Retina (tissue), 1 donor: ENCODE data around the gene ST3GAL3.

Experiments used
- DNase-seq: peaks from one replicate; pipeline ENCODE4 v3.0.0-alpha.2; 2016

Gene ST3GAL3

GRCh38 chr1:43947061-43947873, 239.9 kb downstream of the ST3GAL3 start:
- no peak for DNase-seq

DNA sequence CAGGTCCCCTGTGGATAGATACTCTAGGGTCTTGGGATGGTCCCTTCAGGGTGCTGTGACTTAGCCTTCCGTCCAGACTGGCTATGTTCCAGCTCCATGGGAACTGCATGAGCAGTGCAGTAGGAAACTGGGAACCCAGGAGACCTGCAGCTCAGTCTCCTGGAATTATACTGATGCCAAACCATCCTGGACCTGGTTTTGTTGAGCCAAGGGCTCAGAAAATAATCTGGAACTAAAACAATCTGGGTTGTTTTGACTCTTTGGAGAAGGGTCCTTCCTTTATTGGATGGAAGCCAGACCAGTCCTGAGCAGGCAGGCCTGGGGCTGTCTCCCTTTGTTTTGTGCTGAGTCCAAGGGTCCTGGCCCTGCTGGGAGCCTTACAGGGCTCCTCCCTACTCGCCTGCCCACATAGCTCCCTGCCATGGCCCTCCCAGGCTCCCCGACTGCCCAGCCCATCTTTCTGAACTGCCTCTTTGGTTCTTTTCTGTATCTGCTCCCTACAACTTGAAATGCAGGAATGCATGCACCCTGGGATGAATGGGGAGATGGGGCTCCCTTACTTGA, 240.6 kb downstream of the ST3GAL3 start:
- DNase-seq = no peak

DNA sequence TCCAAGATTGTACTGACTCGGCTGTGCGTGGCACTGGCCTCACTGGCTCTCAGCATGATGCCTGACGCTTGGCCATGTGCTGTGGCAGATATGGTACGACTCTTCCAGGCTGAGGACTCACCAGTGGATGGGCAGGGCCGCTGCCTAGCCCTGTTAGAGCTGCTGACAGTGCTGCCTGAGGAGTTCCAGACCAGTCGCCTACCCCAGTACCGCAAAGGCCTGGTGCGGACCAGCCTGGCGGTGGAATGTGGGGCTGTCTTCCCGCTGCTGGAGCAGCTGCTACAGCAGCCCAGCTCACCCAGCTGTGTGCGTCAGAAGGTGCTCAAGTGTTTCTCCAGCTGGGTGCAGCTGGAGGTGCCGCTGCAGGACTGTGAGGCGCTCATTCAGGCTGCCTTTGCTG, 242.3 kb downstream of the ST3GAL3 start:
- DNase-seq = no peak

GRCh38 chr1:43951021-43951985, 244.0 kb downstream of the ST3GAL3 start:
- peak; percentile 8 for DNase-seq

DNA sequence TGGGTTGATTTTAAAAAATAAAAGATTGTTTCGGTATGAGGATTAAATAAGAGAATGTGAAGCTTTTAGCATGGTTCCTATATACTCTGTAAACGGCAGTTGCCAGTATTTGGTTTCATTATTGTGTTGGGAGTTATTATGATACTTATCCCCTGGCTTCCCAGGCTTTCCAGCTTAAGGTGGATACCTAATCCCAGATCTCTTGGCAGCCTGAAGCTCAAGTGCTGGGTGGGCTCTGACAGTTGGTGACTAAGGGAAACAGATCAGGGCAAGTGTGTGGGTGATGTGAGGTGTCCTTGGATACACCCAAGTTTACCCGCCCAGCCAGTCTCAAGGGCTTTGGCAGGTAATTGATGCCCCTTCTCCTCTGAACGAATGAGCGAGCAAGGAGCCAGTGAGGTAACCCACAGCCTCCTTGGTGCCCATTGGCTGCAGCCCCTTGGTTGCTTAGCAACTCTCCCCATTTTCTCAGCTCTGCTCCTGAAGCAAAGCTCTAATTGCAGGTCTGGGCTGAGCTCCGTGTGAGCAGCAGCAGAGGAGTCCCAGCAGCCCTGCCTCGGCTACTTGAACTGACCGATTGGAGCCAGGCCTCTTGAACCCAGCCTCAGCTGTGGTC, 245.5 kb downstream of the ST3GAL3 start:
- DNase-seq = peak; percentile 67

DNA sequence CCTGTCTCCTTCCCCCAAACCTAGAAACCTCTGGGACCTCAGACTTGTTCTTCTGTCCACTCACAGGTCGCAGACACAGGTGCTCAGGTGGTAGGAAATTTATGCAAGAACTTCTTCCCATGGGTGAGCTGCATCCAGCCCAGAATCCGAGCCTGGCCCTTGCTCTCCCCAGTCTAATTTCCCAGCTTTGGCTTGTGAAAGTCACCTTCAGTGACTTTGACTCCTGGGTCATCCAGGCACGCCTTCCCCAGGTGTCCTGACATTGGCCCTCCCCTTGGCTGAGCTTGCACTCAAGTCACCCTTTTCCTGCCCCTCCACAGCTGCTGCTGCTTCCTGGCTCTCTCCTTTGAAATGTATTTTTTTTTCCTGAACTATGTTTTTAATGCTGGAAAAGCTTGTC, 246.0 kb downstream of the ST3GAL3 start:
- no peak for DNase-seq

DNA sequence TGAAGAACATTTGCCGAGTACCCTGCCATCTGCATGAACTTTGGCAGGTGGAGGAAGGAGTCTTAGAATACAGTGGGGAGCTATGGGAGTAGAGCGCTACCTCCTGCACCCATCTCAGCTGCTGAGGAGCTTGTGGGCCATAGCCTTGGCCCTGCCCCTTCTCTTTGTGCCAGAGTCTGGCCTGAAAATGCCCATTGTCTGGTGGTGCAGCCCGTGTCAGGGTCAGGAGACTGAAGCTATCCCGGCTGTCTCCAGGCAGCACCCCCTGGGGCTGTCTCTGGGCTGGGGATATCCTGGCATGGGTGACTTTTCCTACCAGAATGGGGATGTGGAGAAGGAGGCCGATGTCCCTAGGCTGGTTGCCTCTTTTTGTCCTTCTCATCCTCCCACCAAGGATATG, 246.7 kb downstream of the ST3GAL3 start:
- peak; percentile 5 for DNase-seq

DNA sequence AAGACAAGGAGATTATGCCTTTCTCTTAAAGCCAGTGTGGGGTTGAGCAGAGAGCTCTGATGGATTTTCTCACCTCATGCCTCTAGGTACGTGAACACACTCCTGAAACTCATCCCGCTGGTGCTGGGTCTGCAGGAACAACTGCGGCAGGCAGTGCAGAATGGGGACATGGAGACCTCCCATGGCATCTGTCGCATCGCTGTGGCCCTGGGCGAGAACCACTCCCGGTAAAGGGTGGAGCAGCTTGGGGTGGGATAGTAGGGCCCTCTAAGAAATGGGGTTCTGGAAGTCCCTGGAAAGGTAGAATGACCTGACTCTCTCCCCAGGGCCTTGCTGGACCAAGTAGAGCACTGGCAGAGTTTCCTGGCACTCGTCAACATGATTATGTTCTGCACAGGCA, 248.9 kb downstream of the ST3GAL3 start:
- DNase-seq = no peak

GRCh38 chr1:43957407-43958040, 250.2 kb downstream of the ST3GAL3 start:
- DNase-seq = no peak

- DNase-seq = no peak
These were observed 251.3 kb downstream of the ST3GAL3 start for GRCh38 chr1:43958351-43959255.

- no peak for DNase-seq
These were observed 253.5 kb downstream of the ST3GAL3 start for GRCh38 chr1:43960798-43961197.

DNA sequence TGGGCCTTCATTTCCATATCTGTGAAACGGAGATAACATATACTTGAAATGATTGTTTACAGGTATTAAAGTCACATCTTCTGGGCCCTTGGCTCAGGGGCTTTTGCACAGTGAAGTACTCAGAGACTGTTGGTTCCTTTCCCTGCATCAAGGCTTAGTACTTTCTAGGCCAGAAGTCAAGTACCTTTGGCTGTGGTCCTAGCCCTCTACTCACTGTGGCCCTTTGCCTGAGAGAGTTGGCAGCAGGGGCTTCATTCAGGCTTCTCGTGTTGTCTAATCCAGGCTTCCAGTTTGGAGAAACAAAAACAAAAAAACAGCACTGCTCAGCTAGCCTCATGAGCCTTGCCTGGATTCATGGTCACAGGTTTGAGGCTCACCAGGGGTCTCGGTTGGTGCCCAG, 254.4 kb downstream of the ST3GAL3 start:
- no peak for DNase-seq

DNA sequence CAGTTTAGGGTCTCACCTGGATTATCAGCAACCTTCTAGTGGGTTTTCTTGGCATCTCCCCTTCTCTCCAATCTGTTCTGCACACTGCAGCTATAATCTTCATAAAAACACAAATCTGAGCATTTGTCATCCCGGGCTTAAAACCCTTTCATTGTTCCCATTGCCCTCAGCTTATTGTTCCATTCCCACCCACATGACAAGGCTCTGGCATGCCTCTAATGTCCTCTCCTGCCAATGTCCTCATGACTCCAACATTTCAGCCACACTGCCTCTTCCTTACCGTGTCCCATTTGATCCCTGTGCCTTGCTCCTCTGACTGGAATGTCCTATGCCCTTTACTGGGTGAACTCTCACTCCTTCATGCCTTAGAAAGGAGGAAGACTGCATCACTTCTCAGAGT, 255.0 kb downstream of the ST3GAL3 start:
- DNase-seq = no peak

- no peak for DNase-seq
These were observed 255.7 kb downstream of the ST3GAL3 start for GRCh38 chr1:43963006-43963405.

- no peak for DNase-seq
These were observed 256.6 kb downstream of the ST3GAL3 start for GRCh38 chr1:43963890-43964289.

GRCh38 chr1:43965316-43965715, 258.0 kb downstream of the ST3GAL3 start:
- no peak for DNase-seq

DNA sequence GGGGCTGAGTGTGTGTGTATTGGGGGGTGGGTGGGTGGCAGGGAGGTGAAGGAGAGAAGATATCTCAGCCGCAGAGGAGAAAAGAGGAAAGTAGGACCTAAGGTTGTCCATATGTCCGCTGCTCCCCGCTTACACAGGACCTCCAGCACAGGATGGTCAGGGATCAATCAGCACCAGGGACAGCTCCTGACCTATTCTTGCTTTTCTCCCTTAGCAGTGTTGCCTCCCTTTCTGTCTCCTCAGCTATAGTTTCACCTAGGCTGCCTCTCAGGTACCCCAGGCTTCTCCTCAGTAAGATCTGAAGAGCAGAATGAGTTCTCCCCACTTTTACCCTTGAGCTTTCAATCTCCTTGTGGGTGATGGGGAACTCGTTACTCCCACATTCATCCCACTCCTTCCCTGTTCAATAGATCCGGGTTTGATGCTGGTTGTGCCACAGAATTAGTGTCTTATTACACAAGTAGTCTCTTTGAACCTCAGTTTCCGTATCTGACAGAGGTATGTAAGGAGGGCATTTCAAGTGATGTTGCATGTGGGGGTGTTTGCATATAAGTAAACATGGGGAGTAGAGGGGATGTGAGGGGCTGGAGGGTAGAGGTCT, 261.1 kb downstream of the ST3GAL3 start:
- no peak for DNase-seq

DNA sequence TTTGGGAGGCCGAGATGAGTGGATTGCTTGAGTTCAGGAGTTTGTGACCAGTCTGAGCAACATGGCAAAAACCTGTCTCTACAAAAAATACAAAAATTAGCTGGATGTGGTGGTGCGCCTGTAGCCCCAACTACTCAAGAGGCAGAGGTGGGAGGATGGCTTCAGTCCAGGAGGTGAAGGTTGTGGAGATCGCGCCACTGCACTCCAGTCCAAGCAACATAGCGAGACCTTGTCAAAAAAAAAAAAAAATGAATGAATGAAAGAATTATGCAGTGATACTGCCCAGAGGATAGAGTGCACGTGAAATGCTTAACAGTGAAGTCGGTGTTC, 262.0 kb downstream of the ST3GAL3 start:
- no peak for DNase-seq

DNA sequence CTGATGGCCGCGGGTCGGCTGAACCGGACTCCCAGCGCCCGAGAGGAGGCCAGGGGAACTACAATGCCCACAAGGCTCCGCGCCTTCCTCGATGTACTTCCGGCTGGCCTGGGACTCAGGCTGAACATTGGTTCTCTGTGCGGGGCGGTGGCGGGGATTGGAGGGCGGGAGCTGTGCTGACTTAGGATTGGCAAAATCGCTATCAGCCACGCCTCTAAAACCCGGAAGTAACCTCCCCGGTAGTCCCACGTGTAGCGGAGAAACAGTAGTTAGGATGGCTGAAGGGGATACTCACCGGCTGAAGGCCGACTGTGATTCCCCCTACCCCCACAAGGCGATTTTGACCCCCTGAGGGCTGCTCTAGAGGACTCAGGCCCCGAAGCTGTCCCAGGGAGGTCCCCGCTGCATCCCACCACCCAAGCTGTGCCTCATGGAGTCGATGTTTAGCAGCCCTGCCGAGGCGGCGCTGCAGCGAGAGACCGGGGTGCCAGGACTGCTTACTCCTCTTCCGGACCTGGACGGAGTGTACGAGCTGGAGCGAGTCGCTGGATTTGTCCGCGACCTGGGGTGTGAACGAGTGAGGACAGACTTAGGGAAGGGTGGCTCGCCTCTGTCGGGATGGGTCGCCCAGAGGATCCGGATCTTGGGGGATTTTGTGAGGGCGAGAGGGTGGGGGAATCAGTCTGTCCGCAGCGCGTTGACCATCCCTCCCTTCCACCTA, 262.6 kb downstream of the ST3GAL3 start, which contains the start of gene DPH2:
Gene DPH2, plus strand, starts transcription at position 265 of the 721 bp plus-strand sequence. Its CDS starts 166 bp downstream, at position 431.
- peak; percentile 91 for DNase-seq

DNA sequence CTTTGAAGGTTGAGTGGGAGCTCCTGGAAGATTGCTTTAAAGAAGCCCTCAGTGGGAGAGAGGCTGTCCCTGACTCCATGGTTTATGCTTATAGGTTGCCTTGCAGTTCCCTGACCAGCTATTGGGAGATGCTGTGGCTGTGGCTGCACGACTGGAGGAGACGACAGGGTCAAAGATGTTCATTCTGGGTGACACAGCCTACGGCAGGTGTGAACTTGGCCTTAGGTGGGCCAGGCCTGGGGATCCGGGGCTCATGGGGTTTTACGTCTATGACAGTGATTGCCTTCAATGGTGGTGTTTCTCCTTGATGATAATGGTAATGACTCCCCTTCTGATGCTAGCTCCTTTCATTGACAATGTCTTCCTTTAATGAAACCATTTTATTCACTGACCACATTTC, 263.2 kb downstream of the ST3GAL3 start:
- DNase-seq = no peak
